ENCODE data around the gene KDM4C. TPM values are rescaled to one million over a fixed set of nuclear protein-coding genes. Genes with fewer than 3 reads are reported as not detected.

KDM4C gene
- total RNA-seq, 4 donors from 2014 or later, result 39.0 to 113 (median 43.9) TPM

- no peak overlapping the region for H3K4me3 ChIP-seq
- 82% methylated on average over 2 of the region's 2 CpGs for WGBS
- DNase-seq (ENCODE audit: low spot score in 2 of 2), result no peak
- no peak for TF ChIP-seq CTCF (IDR thresholded peaks at IDR 0.05)
- TF ChIP-seq POLR2A (IDR thresholded peaks at IDR 0.05), result no peak
- TF ChIP-seq EP300 (IDR thresholded peaks at IDR 0.05), result no peak
- TF ChIP-seq POLR2AphosphoS5 (IDR thresholded peaks at IDR 0.05), result no peak
- no peaks in the 10 kb centered on the region for H3K9me3 ChIP-seq
- H3K27ac ChIP-seq, result no peak overlapping the region
- H3K4me1 ChIP-seq, result peaks cover 3% of the 10 kb centered on the region
- H3K27me3 ChIP-seq, result no peaks in the 10 kb centered on the region
- no peaks in the 10 kb centered on the region for H3K36me3 ChIP-seq
Measured at GRCh38 chr9:6938873-6939272, 181.1 kb downstream of the KDM4C start.

- no peaks in the 10 kb centered on the region for H3K27me3 ChIP-seq
- no peak for DNase-seq (ENCODE audit: low spot score in 2 of 2)
- 92% methylated on average over 4 of the region's 4 CpGs for WGBS
- H3K4me3 ChIP-seq, result no peak overlapping the region
- TF ChIP-seq CTCF (IDR thresholded peaks at IDR 0.05) (no peak), POLR2AphosphoS5 (IDR thresholded peaks at IDR 0.05) (no peak), EP300 (IDR thresholded peaks at IDR 0.05) (no peak), POLR2A (IDR thresholded peaks at IDR 0.05) (no peak)
- H3K4me1 ChIP-seq, result peaks cover 9% of the 10 kb centered on the region
- H3K36me3 ChIP-seq, result no peaks in the 10 kb centered on the region
- H3K27ac ChIP-seq, result no peak overlapping the region
- no peaks in the 10 kb centered on the region for H3K9me3 ChIP-seq
Measured at GRCh38 chr9:6941501-6941900, 183.7 kb downstream of the KDM4C start.

- Histone ChIP-seq H3K4me3 (no peak overlapping the region), H3K27ac (no peak overlapping the region), H3K9me3 (no peaks in the 10 kb centered on the region), H3K4me1 (peaks cover 9% of the 10 kb centered on the region), H3K27me3 (no peaks in the 10 kb centered on the region), H3K36me3 (no peaks in the 10 kb centered on the region)
- no peak for DNase-seq (ENCODE audit: low spot score in 2 of 2)
- TF ChIP-seq POLR2AphosphoS5 (IDR thresholded peaks at IDR 0.05) (no peak), POLR2A (IDR thresholded peaks at IDR 0.05) (no peak), CTCF (IDR thresholded peaks at IDR 0.05) (no peak), EP300 (IDR thresholded peaks at IDR 0.05) (no peak)
- WGBS, result 72% methylated on average over 4 of the region's 4 CpGs
Measured at GRCh38 chr9:6942406-6942805, 184.6 kb downstream of the KDM4C start.

GRCh38 chr9:6943293-6943692 lies 185.5 kb downstream of the KDM4C start:
- WGBS, result 98% methylated on average over 6 of the region's 6 CpGs
- no peak for DNase-seq (ENCODE audit: low spot score in 2 of 2)
- H3K27ac ChIP-seq, result no peak overlapping the region
- no peaks in the 10 kb centered on the region for H3K36me3 ChIP-seq
- H3K4me3 ChIP-seq, result no peak overlapping the region
- H3K4me1 ChIP-seq, result peaks cover 9% of the 10 kb centered on the region
- no peaks in the 10 kb centered on the region for H3K9me3 ChIP-seq
- TF ChIP-seq POLR2AphosphoS5 (IDR thresholded peaks at IDR 0.05), result no peak
- no peak for TF ChIP-seq CTCF (IDR thresholded peaks at IDR 0.05)
- no peak for TF ChIP-seq EP300 (IDR thresholded peaks at IDR 0.05)
- TF ChIP-seq POLR2A (IDR thresholded peaks at IDR 0.05), result no peak
- H3K27me3 ChIP-seq, result no peaks in the 10 kb centered on the region

GRCh38 chr9:6944093-6944551 lies 186.3 kb downstream of the KDM4C start:
- DNase-seq (ENCODE audit: low spot score in 2 of 2), result no peak
- Histone ChIP-seq H3K36me3 (no peaks in the 10 kb centered on the region), H3K27me3 (no peaks in the 10 kb centered on the region), H3K4me1 (peaks cover 9% of the 10 kb centered on the region), H3K9me3 (no peaks in the 10 kb centered on the region), H3K4me3 (no peak overlapping the region), H3K27ac (no peak overlapping the region)
- no peak for TF ChIP-seq CTCF (IDR thresholded peaks at IDR 0.05)
- TF ChIP-seq EP300 (IDR thresholded peaks at IDR 0.05), result no peak
- TF ChIP-seq POLR2A (IDR thresholded peaks at IDR 0.05), result no peak
- TF ChIP-seq POLR2AphosphoS5 (IDR thresholded peaks at IDR 0.05), result no peak
- WGBS, result 57% methylated on average over 1 of the region's 1 CpG
